ENCODE measurements around the gene HEATR5A. TPM values are rescaled to one million over a fixed set of nuclear protein-coding genes. Genes with fewer than 3 reads are reported as not detected.

The HEATR5A gene
- total and polyA plus RNA-seq, 8 donors: 3.6 to 92.8 (median 20.7) TPM

DNA sequence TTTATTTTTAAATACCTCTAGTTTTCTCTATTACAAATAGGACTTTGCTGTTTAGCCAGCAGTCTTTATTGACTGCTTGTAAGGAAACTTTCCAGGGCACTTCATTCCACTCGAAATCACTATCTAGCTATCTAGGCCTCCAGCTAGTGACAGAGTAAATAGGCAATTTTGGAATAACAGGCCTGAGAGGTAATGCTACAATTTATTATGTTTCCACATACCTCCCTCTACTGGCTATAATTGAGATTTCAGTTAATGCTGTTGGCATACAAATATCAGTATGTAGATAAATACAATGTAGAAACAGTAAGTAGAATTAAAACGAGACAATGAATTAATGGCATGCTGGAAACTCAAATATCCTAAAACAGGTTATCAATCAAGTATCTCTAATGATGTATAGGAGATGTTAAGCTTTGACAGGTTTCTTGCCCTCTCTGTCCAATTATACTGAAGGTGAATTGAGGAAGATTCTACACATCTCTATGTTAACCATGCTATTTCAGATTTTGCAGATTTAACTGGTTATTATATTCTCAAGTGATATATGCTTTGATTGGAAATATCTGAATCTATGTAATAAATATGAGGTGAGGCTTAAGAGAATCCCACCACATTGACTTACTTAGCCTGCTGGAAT, 29.7 kb upstream of the HEATR5A start:
- DNase-seq: peak in 1 of 2 donors; percentile 65
- no peak overlapping the region for H3K4me3 ChIP-seq
- TF ChIP-seq CTCF (IDR thresholded peaks at IDR 0.05): peak in 4 of 7 experiments; percentile 36 to 56 (median 48)
- TF ChIP-seq POLR2AphosphoS5 (IDR thresholded peaks at IDR 0.05): no peak
- peaks cover 12 to 45% (median 36%) of the 10 kb centered on the region in 4 donors for H3K36me3 ChIP-seq
- no peak overlapping the region for H3K27ac ChIP-seq
- no peaks in the 10 kb centered on the region for H3K27me3 ChIP-seq
- 13 to 33% (median 26%) methylated on average over 2 of the region's 2 CpGs for WGBS, 5 donors
- H3K4me1 ChIP-seq: peaks cover 0 to 32% (median 18%) of the 10 kb centered on the region in 4 donors
- H3K9me3 ChIP-seq: no peaks in the 10 kb centered on the region
- intact Hi-C loops (cut with DNase I; ENCODE audit: low total_unique reads): no loop called here

DNA sequence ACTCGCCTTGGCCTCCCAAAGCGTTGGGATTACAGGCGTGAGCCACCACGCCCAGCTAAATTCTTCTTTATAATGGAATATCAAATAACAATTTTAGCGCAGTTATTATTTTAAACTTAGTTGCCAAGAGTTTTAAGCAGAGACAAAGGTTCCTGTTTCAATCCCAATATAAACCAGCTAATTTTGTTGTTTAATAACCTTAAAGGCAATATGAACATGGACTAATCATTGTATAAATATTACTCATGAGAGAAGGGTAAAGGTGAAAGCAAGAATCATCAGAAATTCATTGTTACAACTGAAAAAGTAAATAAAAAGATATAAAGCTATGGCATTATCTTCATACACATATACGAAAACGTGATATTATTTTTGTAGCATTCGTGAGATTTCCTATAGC, 28.8 kb upstream of the HEATR5A start:
- peaks cover 0 to 22% (median 10%) of the 10 kb centered on the region in 4 donors for H3K4me1 ChIP-seq
- peaks cover 12 to 45% (median 36%) of the 10 kb centered on the region in 4 donors for H3K36me3 ChIP-seq
- no peak overlapping the region for H3K4me3 ChIP-seq
- no peak overlapping the region for H3K27ac ChIP-seq
- no peak for DNase-seq
- TF ChIP-seq POLR2A (IDR thresholded peaks at IDR 0.05) (no peak), CTCF (IDR thresholded peaks at IDR 0.05) (no peak), EP300 (IDR thresholded peaks at IDR 0.05) (no peak), POLR2AphosphoS5 (IDR thresholded peaks at IDR 0.05) (no peak)
- H3K27me3 ChIP-seq: no peaks in the 10 kb centered on the region
- H3K9me3 ChIP-seq: no peaks in the 10 kb centered on the region
- intact Hi-C loops (cut with DNase I; ENCODE audit: low total_unique reads): no loop called here
- WGBS, 5 donors: 54 to 76% (median 64%) methylated on average over 8 of the region's 8 CpGs

DNA sequence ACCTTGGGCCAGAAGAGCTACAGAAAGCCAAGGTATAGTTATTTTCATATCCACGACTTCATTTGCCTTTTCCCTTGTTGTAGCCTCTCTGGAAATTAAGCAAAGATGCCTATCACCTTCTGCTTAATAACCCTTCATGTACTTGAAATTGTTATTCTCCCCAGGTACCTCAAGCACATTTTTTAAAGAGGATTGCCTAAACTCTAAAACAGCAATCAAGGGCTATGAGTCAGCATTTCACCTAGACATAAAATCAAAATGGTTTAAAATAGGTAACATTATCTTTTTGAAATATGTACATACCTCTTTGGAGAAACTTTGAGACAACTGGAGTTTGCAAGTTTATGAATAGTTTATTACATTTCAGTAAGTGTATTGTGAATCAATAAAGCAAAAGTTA, 25.4 kb upstream of the HEATR5A start:
- Histone ChIP-seq H3K27ac (no peak overlapping the region), H3K27me3 (no peaks in the 10 kb centered on the region), H3K36me3 (peaks cover 0 to 21% (median 14%) of the 10 kb centered on the region in 4 donors), H3K4me3 (no peak overlapping the region), H3K9me3 (no peaks in the 10 kb centered on the region), H3K4me1 (peaks cover 0 to 32% (median 16%) of the 10 kb centered on the region in 4 donors)
- DNase-seq: no peak
- intact Hi-C loops (cut with DNase I; ENCODE audit: low total_unique reads): no loop called here
- 78 to 86% (median 83%) methylated on average over 1 of the region's 1 CpG for WGBS, 5 donors
- TF ChIP-seq POLR2AphosphoS5 (IDR thresholded peaks at IDR 0.05): no peak
- TF ChIP-seq EP300 (IDR thresholded peaks at IDR 0.05): no peak
- no peak for TF ChIP-seq CTCF (IDR thresholded peaks at IDR 0.05)
- TF ChIP-seq POLR2A (IDR thresholded peaks at IDR 0.05): no peak

DNA sequence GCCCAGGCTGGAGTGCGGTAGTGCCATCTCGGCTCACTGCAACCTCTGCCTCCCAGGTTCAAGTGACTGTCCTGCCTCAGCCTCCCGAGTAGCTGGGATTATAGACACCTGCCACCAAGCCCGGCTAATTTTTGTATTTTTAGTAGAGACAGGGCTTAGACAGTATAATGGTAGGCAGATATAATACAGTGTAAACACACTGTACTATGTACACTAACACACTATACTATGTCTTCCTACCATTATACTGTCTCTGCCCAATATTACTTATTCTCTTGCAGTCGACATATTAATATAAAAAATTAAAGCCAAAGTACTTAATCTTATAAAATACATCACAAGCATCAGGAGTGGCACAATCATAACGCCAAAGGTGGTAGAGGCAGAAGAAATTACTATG, 21.9 kb upstream of the HEATR5A start:
- Histone ChIP-seq H3K4me3 (no peak overlapping the region), H3K4me1 (peaks cover 0 to 17% (median 10%) of the 10 kb centered on the region in 4 donors), H3K36me3 (peaks cover 0 to 8% (median 4%) of the 10 kb centered on the region in 4 donors), H3K27ac (peak overlapping the region in 1 of 5 donors; percentile 23), H3K27me3 (no peaks in the 10 kb centered on the region), H3K9me3 (no peaks in the 10 kb centered on the region)
- no peak for TF ChIP-seq POLR2A (IDR thresholded peaks at IDR 0.05)
- no peak for TF ChIP-seq POLR2AphosphoS5 (IDR thresholded peaks at IDR 0.05)
- no peak for TF ChIP-seq EP300 (IDR thresholded peaks at IDR 0.05)
- TF ChIP-seq CTCF (IDR thresholded peaks at IDR 0.05): no peak
- DNase-seq: no peak
- 81 to 87% (median 85%) methylated on average over 6 of the region's 6 CpGs for WGBS, 5 donors
- intact Hi-C loops (cut with DNase I; ENCODE audit: low total_unique reads): no loop called here
